Stimulated activated CD4-positive, alpha-beta T cell treated with anti-CD3 and anti-CD28 coated beads, TNF-alpha, amount 100 ng/mL, for 48 hours (primary cell): Measurements from ENCODE around the gene TLK1.
A peak's percentile ranks its signal among the peaks of the same experiment; 100 is the strongest.

Experiments
- DNase-seq, 3 donors: peaks; one replicate each; pipeline ENCODE4 v3.0.0-alpha.2; 2020; ENCODE audit warnings: low read depth in 3 of 3

The TLK1 gene

DNA sequence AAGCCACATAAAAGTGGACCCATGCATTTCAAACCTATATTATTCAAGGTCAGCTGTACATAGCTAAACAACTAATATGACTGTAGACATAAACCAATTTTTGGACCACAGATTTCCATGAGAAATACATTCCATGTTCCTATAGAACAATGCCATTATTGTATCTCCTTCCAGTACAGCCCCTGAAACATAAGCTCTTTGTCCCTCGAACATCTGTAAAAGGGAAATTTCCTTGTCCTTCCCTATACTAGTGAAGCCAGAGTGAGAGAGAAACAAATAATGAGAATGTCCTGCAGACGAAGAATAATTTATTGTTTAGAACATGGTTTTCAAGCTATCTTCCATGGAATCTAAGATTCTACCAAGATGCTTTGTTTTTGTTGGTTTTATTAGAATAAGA is 156.3 kb downstream of the TLK1 start:
- DNase-seq: no peak

DNA sequence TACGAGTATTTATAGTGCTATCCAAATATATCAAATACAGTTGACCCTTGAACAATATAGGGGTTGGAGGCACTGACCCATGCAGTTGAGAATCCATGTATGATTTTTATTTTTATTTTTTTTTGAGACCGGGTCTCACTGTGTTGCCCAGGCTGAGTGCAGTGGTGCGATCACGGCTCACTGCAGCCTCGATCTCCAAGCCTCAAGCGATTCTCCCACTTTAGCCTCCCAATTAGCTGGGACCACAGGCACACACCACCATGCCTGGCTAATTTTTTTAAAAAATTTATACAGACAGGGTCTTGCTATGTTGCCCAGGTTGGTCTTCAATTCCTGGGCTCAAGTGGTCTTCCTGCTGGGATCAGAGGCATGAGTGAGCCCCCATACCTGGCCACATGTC is 161.0 kb downstream of the TLK1 start:
- DNase-seq: no peak

DNA sequence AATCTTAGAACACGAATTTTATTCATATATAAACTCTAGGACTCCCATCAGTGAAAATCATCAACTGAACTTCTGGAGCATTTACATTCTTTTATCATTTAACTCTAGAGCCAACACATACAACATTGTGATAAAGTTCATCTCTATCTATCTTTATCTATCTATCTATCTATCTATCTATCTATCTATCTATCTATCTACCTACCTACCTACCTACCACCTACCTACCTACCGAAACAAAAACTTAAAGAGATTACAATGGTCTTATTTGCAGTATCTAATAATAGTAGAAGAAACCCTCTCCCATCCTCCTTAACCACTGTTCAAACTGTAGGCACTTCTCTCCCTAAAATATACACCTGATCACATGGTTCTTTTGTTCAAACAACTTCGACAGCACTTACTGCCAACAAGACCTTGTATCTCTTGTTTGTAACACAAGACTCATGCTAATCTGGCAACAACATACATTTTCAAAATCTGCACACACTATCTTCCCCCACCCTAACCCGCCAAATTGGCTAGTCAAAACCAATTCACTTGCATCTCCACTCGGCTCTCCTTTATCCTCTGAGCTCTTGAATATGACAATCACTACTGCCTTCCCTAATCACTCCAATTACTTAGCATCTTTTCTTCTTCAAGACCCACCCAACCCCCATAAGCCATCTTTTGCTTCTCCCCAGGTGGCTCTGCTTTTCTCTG is 162.6 kb downstream of the TLK1 start:
- no peak for DNase-seq

DNA sequence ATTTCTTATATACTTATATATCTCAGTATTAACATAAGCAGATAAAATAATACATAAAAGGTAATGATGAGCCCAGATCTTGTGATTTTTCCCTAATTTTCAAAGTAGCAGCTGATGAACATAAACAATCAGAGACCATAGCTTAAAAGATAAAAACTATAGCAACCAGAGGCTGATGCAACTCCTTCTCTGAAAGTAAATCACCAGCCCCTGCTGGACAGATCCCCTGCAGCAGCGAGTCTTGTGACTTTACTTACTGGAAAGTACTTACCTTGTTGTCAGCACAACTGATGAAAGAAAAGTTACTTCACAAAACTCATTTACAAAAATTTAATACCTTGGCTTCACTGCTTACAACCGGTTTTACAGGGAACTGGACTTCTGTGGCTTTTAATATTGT is 164.4 kb downstream of the TLK1 start:
- no peak for DNase-seq

DNA sequence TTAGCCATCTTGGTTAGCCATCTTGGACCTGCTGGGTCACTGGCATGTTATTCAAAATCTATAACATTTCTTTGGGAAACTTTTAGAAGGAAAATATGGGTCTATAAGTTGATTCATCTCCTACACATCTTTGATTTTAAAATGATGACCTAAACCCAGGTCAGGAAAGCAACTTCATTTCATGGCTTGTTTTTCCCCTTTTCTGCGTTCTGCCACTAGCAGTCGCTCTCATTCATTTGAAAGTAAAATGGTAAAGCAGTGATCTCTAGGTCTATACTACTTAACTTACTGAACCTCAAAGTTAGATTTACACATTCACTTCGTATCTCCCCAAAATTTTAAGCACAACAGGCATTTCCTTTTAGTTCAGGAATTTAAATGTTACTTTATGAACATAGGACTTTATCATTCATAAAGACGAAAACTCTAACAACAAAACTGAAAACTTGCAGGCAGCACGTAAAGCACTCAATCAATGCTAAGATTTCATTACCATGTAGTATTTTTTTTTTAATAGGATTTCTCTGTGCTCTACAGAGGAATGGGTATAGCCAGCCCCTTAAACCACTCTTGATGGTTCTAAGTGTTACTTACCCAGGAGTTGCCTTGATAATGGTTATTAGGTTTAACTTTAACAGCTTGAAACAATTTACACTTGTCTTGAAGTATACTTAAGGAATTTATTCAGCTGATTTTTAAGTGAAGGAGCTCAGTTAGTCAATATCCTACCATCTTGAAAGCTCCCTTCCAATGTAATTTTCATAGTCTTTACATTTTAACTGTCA is 169.1 kb downstream of the TLK1 start:
- no peak for DNase-seq

DNA sequence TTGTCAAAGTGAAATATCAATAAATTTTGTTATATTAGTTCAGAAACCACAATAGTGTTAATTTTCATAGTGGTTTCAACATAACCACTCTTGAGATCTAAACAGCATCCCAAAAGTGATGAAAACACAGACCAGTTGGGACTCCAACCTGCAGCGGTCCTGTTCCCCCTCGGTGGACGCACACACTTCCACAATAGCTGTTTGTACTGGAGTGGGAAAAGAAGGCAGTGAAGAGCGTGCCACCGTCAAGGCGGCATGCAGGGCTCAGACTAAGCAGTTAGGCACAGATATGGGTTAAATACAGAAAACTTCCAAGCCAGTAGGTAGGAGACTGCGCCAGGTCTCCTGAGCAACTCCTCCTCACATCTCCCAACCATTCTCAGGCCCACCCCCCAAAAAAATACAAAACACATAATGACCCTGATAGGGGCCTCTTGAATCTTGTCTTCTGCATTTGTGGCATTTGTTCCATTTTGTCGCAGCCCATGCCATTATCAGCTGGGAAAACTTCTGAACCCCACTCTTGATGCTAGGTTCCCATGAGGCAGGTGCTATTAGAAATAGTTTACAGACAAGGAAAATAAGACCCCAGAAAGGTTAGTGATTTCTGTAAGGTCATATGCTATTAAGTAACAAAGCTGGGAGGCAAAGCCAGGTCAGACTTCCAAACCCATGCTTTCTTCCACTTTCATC is 174.0 kb downstream of the TLK1 start:
- no peak for DNase-seq

DNA sequence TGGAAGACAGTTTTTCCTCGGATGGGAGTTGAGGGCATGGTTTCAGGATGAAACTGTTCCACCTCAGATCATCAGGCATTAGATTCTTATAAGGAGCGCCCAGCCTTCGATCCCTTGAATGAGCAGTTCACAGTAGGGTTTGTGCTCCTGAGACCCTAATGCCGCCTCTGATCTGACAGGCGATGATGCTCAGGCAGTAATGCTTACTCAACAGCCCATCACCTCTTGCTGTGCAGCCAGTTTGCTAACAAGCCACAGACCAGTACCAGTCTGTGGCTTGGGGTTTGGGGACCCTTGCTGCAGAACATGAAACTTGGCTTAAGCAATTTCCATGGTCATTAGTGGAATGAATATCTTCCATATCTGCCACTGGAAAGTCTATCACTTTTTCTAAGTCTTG is 175.3 kb downstream of the TLK1 start:
- DNase-seq: no peak

DNA sequence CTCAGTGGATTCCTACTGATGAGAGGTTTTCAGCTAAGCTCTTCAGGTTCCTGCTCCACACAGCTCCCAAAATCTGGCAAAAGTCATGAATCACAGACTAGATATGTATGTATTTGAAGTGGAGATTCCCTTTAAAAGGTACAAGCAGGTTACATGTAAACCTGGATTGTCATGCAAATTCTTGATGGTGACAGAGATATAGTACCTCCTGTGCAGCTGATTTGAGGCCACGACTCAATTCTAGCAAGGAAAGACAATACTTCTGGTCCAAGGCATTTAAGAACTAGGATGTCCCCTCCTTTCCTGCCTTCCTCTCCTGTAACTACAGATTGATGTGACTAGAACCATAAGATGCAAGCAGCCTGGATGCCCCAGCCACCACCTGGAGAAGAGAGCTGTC is 176.6 kb downstream of the TLK1 start:
- no peak for DNase-seq

DNA sequence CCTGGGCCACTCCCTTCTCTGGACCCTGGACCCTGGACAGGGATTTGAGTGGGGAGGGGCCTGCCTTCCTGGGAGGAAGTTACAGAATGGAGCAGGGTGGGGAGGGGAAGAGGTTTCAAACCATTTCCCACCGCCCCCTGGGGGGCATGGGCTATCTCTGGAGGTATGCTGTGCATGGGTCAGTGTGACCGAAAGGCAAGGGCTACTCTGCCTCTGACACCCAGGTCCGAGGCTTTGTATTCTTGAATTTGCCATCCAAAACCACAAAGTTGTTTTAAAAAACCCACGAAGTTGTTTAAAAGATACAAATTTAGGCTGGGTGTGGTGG is 184.8 kb downstream of the TLK1 start:
- DNase-seq: no peak

DNA sequence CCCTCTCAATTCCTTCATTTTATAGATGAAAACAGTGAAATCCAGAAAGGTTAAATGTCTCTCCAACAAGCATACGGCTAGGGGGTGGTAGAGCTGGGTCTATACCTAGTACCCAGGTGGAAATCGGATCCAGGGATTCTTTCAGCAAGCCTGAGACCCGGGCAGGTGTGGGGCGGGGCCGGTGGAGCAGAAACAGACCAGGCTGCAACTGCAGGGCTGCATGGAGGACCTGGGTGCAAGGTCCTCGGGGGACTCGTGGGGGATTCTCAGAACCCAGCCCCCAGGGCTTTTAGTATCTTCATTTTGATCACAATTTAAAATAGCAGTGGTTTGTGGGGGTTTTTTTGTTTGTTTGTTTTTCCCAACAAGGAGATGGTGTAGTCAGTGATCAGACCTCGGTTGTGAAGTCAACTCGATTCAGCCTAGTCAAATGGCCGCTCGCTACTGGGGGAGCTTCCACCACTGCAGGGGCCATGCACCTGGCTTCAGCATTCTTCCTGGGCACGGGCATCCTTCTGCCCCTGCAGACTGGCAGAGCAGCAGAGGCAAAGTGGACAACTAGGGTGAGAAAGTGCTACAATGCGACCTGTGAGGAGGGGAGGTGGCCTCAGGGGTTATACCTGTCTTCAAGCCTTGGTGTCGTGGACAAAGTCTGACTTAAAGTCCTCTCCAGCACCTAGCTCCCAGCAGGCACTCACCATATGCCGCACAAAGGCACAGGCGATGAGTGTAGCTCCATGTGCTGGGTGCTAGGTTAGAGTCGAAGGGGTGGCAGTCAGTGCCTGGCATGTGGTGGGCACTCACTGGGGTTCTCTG is 185.4 kb downstream of the TLK1 start:
- no peak for DNase-seq

DNA sequence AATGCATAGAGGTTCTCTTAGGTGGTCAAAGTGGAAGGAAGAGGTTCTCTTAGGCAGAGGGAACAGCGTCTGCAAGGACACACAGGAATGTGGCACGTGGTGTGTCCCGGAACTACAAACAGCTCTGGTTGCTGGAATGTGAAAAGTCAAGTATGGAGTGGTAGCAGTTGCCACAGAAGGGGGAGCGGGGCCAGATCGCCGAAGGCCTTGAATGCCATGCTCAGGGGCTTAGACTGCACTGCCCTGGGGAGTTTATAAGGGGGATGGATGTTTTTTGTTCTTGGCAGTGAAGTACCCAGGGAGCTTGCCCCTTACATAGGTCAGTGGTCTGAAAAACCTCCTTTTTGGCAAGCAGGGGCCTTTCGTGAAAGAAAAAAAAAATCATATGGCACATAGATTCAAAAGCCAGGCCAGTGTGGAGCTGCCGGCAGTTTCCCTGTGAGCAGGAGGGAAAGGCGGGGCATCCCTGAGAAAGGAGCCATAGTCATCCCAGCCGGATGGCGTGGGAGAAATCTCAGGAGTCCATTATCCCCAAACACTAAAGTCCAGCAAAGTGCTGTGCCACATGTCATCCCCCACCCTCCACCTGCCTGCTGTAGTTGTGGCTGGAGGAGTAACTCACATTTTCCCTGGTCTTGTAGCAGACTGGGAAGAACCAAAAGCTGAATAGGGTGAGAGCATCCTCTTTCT is 186.2 kb downstream of the TLK1 start:
- DNase-seq: no peak

DNA sequence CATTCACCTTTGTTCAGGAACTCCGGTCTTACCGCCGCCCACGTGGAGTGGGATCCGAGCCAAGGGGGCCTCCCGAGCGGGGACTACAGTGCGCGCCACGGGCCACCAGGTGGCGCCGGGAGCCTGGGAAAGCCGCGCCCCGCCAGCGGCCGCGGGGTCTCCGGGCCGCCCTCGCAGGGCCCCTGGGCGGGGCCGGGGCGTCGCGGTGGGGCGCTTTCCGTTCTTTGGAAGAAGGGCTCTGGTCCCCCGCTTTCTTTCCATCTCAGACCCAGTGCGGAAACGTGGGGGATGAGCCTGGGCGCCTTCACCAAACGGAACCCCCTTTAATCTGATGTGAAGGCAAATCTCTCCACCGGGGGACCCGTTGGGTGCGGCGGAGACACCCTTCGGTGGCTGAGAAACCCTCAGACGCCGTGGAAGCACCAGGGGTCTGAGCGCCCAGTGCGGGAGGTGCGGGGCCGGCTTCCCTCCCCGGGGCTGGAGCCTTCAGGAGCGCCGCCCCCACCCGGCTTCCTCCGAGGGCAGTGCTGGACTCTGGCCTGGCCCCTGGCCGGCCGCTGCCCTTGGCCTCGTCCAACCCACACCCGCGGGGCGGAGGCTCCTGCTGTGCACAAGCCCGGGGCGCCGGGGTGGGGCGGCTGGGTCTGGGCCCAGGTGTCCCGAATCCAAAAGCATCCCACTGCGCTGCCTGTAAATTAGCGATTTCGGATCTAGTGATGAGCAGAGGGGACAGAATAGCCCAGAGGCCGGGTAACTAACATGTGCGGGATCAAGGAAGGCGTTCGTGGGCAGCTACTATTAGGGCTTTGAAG is 187.0 kb downstream of the TLK1 start:
- DNase-seq: peak; percentile 77 to 84 (median 83)

DNA sequence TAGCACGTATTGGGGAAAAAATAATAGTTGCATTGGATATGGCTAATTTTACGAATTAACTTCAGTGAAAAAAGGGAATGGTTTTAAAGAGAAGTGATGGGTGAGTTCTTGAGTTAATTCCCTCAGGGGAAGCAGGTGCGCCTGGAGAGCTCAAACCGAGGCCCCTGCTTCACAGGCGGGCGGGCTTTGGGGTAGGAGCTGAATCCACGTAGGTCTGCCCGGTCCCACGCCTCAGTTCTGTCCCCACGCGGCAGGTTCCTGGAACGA is 187.5 kb downstream of the TLK1 start:
- no peak for DNase-seq

DNA sequence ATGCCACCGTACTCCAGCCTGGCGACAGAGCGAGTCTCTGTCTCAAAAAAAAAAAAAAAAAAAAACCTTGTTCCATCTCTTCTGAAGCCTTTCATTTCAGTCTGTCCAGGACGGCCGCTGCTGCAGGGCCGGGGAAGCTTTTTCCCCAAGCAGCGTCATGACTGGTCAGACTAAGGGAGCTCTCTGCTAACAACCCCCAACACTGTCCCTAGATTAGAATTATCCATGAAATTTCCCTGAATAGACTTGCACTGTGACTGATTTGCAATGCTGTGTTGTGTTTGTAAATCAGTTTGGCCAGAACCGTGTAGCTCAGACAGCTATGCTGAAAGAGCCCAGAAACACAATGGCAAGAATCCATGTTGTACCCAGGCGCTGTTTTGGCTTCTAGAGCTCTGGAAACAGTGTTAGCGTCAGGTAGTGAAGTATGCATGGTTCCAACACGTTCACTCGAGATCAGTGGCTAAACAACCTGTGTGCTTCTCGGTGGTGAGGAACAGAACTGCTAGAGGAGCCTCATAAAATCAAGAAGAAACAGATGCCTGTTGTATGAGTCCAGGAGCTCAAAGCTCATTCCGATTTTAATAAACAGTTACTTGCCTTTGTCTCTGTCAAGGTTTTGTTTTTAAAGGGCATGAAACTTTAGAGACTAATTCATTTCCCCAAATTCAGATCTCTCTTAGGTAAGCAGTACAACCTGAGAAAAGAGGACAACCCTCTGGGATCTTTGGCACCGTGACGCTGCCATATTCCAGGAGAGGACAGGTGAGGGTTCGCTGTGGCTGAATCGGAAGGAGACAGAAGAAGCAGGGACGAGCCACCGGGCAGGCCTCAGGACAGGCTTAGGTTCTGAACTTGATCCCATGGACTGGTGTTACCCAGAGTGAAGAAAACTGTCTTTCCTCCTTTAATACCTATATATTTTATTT is 188.1 kb downstream of the TLK1 start:
- DNase-seq: no peak

DNA sequence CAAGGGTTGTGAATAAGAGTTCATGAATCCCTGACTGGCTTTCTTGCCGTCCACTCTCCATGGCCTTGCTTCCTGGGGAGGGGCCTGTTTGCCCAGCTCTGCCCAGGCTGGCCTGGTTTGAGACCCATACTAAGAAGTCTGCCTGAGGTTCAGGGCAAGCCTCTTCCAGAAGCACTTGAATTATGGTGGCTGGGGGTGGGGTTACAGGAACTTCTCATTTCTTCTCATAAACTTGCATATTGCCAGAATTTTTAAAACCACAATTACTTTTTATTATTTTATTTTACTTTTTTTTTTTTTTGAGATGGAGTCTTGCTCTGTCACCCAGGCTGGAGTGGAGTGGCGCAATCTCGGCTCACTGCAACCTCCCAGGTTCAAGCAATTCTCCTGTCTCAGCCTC is 189.6 kb downstream of the TLK1 start:
- DNase-seq: no peak

DNA sequence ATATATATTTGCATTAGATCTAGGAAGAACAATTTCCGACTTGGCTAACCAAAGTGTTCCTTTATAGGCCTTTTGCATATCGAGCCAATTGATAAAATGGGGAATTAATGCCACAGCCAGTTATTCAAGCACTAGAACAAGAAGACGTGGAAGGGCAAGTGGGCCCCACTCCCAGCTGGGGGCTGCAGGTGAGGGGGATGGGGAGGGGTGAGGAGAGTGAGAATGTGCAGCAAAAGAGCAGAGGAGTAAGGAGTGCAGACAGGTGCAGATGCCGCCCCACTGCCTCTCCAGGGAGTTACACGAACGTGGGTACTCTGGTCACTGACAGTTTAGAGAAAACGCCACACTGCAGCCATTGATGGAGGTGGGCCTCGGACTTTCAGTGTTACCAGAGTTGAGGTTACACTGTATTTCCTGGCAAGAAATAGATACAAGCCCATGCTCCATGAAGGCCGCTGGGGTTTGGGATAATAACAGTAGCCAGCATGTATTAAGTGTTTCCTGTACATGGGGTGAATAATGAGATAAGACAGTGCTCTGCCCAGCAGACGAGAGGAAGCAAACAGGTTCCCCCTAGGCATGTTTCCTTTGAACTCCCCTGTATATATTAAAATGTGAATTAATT is 190.7 kb downstream of the TLK1 start:
- no peak for DNase-seq

DNA sequence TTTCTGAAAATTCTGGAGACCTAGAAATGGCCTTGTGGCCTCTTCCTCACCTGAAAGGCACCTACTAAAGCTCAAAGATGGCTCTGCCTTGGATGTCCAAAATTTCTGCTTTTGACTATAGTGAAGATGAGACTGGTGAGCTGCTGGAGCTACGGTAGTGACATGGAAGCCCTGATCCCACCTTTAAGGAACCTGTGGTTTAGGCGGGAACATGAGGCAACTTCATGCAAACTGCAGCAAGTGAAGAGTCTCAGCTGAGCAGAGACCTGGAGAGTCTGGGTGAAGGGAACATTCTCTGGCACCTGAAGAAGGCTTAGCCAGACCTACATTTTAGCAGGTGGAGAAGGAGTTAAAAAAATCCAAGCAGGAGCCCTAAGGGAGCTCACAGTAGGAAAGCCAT is 191.7 kb downstream of the TLK1 start:
- DNase-seq: no peak

DNA sequence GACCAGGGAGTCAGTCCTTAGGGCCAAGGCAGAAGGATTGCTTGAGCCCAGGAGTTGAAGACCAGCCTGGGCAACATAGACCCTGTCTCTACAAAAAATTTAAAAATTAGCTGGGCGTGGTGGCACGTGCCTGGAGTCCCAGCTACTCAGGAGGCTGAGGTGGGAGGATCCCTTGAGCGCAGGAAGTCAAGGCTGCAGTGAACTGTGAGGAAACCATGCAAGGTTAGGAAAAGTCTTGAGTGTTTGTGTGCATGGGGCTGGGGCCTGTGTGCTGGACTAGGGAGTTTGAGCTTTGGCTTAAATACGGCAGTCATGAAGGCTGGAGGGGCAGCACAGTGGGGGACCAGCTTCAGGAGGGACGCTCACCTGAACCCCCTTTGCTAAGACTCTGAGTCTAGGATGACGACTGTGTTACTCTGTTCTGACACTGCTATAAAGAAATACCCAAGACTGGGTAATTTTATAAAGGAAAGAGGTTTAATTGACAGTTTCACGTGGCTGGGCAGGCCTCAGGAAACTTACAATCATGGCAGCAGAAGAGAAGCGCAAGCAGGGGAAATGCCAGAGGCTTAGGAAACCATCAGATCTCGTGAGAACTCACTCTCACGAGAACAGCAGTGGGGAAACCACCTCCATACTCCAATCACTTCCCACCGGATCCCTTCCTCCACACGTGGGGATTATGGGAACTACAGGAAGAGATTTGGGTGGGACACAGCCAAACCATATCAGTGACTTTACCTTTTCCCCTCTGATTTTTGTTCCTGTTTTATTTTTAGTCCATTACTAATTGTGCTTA is 192.3 kb downstream of the TLK1 start:
- DNase-seq: no peak

DNA sequence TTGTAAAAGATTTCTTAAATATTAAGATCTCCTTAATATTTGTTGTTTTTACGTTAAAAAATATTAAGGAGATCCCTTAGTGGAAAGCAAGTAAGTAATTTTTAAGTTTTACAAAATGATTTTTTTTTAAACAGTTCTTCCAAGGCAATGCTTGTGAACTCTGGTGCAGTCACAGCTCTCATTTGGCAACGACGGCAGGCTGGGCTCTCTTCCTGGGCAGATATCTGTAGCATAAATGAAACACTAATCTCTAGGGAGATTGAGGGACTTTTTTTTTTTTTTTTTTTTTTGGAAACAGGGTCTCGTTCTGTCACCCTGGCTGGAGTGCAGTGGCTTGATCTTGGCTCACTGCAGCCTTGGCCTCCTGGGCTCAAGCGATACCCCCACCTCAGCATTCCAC is 193.1 kb downstream of the TLK1 start:
- no peak for DNase-seq
